Muscle layer of colon (tissue), 2 donors: ENCODE results near the gene MACROD2.

ENCODE experiments used
- H3K27ac ChIP-seq: one replicate; pipeline ENCODE4 v1.7.0; 2013; ENCODE audit warnings: low read depth, mild to moderate bottlenecking, low read length, moderate library complexity
- H3K27me3 ChIP-seq, 2 donors: one replicate each; pipeline ENCODE4 v1.7.0; 2013; ENCODE audit warnings: low read length in 2 of 2, mild to moderate bottlenecking in 2 of 2; ENCODE audit not compliant: insufficient read depth in 2 of 2, control insufficient read depth in 1 of 2
- H3K36me3 ChIP-seq: one replicate; pipeline ENCODE4 v1.7.0; 2013; ENCODE audit warnings: mild to moderate bottlenecking, low read length; ENCODE audit not compliant: insufficient read depth
- H3K4me1 ChIP-seq: one replicate; pipeline ENCODE4 v1.7.0; 2013; ENCODE audit warnings: mild to moderate bottlenecking, low read length; ENCODE audit not compliant: insufficient read depth
- H3K4me3 ChIP-seq, 2 donors: one replicate each; pipeline ENCODE4 v1.7.0; 2013; ENCODE audit warnings: low read length in 2 of 2, low read depth in 1 of 2, mild to moderate bottlenecking in 1 of 2, moderate library complexity in 1 of 2
- H3K9ac ChIP-seq: one replicate; pipeline ENCODE4 v1.7.0; 2013; ENCODE audit warnings: low read length
- H3K9me3 ChIP-seq: one replicate; pipeline ENCODE4 v1.7.0; 2013; ENCODE audit warnings: mild to moderate bottlenecking, low read length
- donor health status: abdominal sarcoma.
- donor health status: Adenocarcinoma of cecum.

The MACROD2 gene

DNA sequence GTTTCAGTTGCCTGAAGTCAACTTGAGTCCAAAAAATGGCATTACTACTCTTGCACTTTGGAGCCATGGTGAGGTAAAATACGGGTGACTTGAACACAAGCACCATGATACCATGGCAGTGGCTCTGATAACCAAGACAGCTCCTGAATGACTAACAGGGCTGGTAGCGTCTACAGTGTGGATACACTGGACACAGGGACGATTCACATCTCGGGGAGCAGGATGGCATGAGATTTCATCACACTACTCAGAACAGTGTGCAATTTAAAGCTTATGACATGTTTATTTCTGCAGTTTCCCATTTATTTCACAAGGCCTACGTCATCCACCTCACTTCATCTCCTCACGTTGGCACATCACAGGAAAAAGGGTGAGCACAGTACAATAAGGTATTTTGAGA is 1627.1 kb downstream of the MACROD2 start:
- no peak overlapping the region for H3K9ac ChIP-seq
- H3K9me3 ChIP-seq, result no peaks in the 10 kb centered on the region
- no peaks in the 10 kb centered on the region for H3K4me1 ChIP-seq
- H3K4me3 ChIP-seq, result no peak overlapping the region
- no peak overlapping the region for H3K27ac ChIP-seq
- H3K36me3 ChIP-seq, result no peaks in the 10 kb centered on the region
- no peaks in the 10 kb centered on the region for H3K27me3 ChIP-seq

DNA sequence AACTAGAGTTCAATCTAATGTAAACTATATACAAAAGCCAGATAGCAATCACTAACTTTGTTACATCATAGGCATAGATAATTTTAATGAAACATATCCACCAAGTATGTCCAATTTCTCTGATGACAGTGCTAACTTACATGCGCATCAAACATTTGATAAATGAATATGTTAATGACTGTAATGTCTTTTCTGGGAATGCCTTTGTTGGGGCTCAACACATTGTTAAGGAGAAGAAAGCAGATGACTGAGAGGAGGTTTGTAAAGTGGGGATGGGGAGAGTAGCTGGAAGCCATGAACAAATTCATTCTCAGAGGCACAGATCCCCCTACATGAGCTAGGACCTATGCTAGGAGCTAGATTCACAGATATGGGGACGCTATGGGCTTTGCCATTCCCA is 1627.9 kb downstream of the MACROD2 start:
- Histone ChIP-seq H3K27me3 (no peaks in the 10 kb centered on the region), H3K36me3 (no peaks in the 10 kb centered on the region), H3K9me3 (no peaks in the 10 kb centered on the region), H3K27ac (no peak overlapping the region), H3K4me1 (no peaks in the 10 kb centered on the region), H3K4me3 (no peak overlapping the region), H3K9ac (no peak overlapping the region)

DNA sequence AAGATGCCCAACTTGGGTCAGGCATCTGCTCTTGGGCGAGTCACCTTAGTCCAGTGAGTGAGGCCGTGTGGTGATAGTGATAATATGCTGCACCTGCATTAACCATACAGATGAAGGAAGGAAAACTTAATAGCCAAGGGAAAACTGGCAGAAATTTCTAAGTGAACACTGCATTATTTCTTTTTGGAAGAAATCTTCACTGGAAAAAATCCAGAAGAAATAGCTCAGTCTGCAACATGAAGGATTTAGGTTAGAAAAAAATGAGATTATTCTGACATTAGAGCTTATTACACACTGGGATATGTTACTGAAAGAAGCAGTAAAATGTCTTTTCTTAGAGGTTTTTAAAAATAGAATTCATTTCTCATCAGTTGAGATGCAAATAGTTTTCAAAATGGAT is 1630.7 kb downstream of the MACROD2 start:
- Histone ChIP-seq H3K36me3 (no peaks in the 10 kb centered on the region), H3K9me3 (no peaks in the 10 kb centered on the region), H3K9ac (no peak overlapping the region), H3K27ac (no peak overlapping the region), H3K4me1 (no peaks in the 10 kb centered on the region), H3K27me3 (no peaks in the 10 kb centered on the region), H3K4me3 (no peak overlapping the region)

DNA sequence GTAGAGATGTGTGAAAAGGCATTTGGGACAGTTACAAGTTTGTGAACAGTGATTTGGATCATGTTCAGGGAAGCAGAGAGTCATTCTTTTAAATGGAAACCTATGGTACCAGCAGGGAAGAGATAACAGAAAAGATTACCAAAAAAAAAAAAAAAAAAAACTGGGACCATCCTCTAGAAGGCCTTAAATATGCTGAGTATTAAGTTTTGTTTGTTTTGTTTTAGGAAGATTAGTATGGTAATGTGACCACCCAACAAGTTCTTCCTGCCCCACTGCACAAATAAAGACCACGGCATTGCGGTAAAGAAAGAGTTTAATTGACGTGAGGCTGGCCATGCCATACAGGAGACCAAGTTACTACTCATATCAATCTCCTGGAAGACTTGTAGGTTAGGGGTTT is 1631.8 kb downstream of the MACROD2 start:
- Histone ChIP-seq H3K27ac (no peak overlapping the region), H3K9ac (no peak overlapping the region)

DNA sequence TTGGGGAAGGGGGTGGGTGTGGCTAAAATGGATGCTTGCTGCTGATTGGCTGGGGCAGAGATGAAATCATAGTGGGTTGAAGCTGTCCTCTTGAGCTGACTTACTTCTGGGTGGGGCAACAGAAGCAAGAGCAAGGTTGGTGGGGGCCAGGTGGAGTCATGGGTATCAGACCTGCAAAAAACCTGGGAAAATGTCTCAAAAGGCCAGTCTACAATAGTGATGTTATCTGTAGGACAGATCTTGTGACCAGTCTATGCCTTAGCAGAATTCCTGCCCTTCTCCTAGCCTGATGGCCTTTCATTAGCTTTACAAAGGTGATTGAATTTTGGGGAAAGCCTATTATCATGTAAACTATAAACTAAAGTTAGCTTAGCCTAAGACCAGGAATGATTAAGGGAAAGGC is 1632.2 kb downstream of the MACROD2 start:
- no peak overlapping the region for H3K27ac ChIP-seq
- no peaks in the 10 kb centered on the region for H3K9me3 ChIP-seq
- no peaks in the 10 kb centered on the region for H3K36me3 ChIP-seq
- no peaks in the 10 kb centered on the region for H3K27me3 ChIP-seq
- H3K4me1 ChIP-seq, result no peaks in the 10 kb centered on the region
- no peak overlapping the region for H3K4me3 ChIP-seq
- H3K9ac ChIP-seq, result no peak overlapping the region

More for the DNA sequence above, 1631.8 kb downstream of the MACROD2 start:
- Histone ChIP-seq H3K9me3 (no peaks in the 10 kb centered on the region), H3K27me3 (no peaks in the 10 kb centered on the region), H3K36me3 (no peaks in the 10 kb centered on the region), H3K4me3 (no peak overlapping the region), H3K4me1 (no peaks in the 10 kb centered on the region)

DNA sequence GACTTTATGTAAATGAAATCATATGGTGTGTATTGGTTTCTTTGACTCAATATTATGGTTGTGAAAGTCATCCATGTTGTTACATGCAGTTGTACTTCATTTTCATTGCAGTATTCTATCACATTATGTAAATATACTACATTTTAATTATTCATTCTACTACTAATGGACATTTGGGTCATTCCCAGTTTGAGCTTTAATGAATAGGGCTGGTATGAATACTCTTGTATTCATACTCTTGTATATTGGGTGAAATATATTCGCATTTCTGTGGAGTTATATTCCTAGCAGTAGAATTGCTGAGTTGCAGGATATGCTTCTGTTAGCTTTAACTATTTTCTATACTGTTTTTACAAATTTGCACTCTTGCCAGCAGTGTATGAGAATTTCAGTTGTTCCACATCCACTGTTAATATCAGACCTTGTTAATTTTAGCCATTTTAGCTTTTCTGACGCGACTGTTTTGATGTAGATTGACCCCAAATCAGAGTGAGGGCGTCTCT is 1633.6 kb downstream of the MACROD2 start:
- H3K4me3 ChIP-seq, result no peak overlapping the region
- H3K27ac ChIP-seq, result no peak overlapping the region
- no peaks in the 10 kb centered on the region for H3K9me3 ChIP-seq
- no peaks in the 10 kb centered on the region for H3K27me3 ChIP-seq
- no peaks in the 10 kb centered on the region for H3K36me3 ChIP-seq
- H3K4me1 ChIP-seq, result no peaks in the 10 kb centered on the region
- no peak overlapping the region for H3K9ac ChIP-seq

DNA sequence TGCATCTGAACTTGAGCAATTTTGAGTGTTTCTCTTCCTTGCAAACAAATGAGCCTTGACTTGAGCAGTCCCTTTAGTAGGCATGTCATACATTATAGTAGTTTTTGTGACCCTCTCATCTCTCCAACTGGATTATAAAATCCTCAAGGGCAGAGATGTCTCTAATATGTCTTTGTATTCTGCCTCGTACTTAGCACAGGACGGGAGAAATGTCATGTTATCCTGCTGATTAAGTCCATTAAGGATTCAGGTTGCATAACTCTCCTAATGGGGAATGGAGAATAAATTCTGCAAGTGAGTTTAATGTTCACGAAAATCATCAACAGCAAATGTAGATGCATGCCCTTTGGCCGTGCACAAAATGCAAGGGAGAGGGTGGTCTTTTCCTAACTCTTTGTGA is 1635.0 kb downstream of the MACROD2 start:
- H3K9me3 ChIP-seq, result no peaks in the 10 kb centered on the region
- no peak overlapping the region for H3K27ac ChIP-seq
- no peaks in the 10 kb centered on the region for H3K27me3 ChIP-seq
- no peaks in the 10 kb centered on the region for H3K4me1 ChIP-seq
- H3K36me3 ChIP-seq, result no peaks in the 10 kb centered on the region
- H3K9ac ChIP-seq, result no peak overlapping the region
- H3K4me3 ChIP-seq, result no peak overlapping the region

DNA sequence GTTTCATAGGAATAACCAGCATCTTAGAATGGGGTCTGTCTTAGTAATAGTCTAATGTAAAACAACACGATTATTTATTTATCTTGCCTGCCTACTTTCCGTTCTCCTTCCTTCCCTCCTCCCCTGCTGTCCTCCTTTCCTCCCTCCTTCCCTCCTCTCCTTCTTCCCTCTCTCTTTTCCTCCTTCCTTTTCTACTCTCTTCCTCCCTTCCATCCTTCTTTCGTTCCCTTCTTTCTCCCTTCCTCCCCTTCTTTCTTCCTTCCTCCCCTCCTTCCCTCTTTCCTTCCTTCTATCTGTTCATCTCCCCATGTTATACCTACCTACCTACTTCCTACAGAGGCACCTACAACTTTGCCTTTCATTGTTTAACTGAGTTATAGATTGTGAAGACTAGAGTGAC is 1637.4 kb downstream of the MACROD2 start:
- H3K9ac ChIP-seq, result no peak overlapping the region
- H3K27me3 ChIP-seq, result no peaks in the 10 kb centered on the region
- H3K4me1 ChIP-seq, result peaks cover 5% of the 10 kb centered on the region
- no peak overlapping the region for H3K27ac ChIP-seq
- no peaks in the 10 kb centered on the region for H3K9me3 ChIP-seq
- H3K4me3 ChIP-seq, result no peak overlapping the region
- no peaks in the 10 kb centered on the region for H3K36me3 ChIP-seq

DNA sequence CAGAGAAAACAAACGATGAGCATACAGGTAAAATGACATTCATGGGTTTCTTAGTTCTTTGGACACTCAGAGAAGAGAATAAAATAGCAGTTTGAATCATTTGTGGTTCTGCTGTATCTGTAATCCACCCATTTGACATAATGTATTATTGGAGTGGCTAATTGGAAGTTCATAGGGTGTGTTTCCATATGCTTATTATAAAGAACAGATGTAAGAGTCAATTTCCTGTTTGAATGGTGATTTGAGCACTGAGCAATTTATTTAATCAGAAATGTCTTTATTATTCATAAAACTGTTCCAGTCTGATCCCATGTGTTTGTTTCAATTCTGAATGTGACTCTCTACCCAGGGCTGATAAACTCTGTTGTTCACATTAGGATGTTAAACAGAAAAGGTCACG is 1638.8 kb downstream of the MACROD2 start:
- Histone ChIP-seq H3K36me3 (no peaks in the 10 kb centered on the region), H3K9ac (no peak overlapping the region), H3K4me3 (no peak overlapping the region), H3K27me3 (no peaks in the 10 kb centered on the region), H3K4me1 (peaks cover 14% of the 10 kb centered on the region), H3K27ac (no peak overlapping the region), H3K9me3 (no peaks in the 10 kb centered on the region)

DNA sequence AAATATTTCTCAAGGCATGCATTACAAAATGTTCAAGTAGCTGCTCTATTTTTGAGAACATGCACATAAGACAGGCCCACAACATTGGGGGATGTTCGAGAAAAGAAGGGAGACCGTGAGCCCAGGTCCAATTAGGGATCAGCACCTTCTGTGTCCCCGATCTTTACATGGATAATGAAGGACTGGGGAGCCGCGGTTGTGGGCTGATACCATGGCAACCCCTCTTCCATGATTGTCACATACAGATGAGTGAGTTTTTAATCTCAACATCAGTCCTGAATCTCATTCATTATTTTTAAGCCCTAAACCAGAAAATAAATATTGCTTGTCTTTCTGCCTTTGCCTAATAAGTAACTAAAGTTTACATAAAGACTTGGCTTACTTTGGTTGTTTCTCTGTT is 1642.2 kb downstream of the MACROD2 start:
- Histone ChIP-seq H3K27ac (no peak overlapping the region), H3K9ac (no peak overlapping the region), H3K27me3 (no peaks in the 10 kb centered on the region), H3K4me1 (peaks cover 14% of the 10 kb centered on the region), H3K4me3 (no peak overlapping the region), H3K36me3 (no peaks in the 10 kb centered on the region), H3K9me3 (no peaks in the 10 kb centered on the region)

DNA sequence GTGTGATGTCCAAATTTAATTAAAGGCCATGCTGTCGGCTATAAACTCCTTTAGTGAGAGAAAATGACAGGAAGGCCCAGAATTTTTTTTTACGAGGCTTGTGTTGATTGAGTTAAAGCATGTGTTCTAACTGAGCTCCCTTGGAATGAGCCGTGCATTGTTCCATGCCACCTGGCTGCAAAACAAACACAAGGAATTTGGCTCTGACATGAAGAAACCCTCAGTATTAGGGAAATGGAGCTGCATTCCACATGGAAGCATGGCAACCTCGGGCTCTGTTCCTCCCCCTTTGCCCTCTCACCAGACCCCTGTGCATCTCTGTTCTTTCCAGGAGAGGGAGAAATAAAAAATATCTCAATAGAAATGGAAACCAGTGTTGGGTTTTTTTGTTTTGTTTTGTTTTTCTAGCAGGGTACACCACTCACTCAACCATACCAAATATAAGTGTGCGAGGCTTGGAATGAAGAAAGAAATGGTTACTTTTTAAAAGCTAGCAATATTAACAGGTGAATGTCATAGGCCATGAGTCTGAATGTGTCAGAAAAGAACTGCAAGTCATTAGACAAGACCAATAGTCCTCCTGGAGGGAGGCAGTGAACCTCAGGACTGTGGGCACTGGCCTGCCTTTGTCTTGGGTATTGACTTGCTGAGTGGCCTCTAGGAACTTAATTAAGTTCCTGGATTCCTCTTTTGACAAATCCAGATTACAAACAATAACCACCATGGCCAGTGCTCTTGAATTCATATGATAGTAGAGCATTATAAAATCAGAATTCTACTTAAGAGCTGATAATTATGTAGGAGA is 1642.8 kb downstream of the MACROD2 start:
- Histone ChIP-seq H3K27me3 (no peaks in the 10 kb centered on the region), H3K4me1 (peaks cover 14% of the 10 kb centered on the region), H3K9me3 (no peaks in the 10 kb centered on the region), H3K9ac (no peak overlapping the region), H3K36me3 (no peaks in the 10 kb centered on the region), H3K4me3 (no peak overlapping the region), H3K27ac (no peak overlapping the region)

DNA sequence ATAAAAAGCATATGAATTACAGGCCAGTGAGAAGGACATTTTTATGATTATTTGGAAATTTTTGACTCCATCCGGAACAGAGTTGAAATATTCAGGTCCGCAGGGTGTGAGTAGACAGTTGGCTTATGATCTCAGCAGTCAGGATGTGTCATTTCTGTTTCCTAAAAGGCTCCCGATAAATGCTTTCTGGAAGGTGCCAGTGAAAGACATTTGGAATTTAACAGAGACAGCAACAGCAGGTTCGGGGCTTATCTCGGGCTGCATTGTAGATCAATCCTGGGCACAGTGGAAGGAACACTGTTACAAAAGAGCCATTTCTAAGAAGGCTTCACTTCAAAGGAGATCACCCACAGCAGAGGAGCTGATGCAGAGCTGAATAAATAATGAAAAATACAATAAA is 1643.5 kb downstream of the MACROD2 start:
- H3K27me3 ChIP-seq, result no peaks in the 10 kb centered on the region
- peaks cover 14% of the 10 kb centered on the region for H3K4me1 ChIP-seq
- no peak overlapping the region for H3K27ac ChIP-seq
- H3K4me3 ChIP-seq, result no peak overlapping the region
- no peaks in the 10 kb centered on the region for H3K9me3 ChIP-seq
- H3K36me3 ChIP-seq, result no peaks in the 10 kb centered on the region
- no peak overlapping the region for H3K9ac ChIP-seq
